Memory B cell (primary cell): ENCODE results near the gene MAST4.

Experiments
- ATAC-seq: fragments of 150-1000 bp; cut with Tn5 transposase; 2 replicates; pipeline ENCODE4 v1.10.0; 2021; ENCODE audit warnings: low read depth, mild to moderate bottlenecking, moderate library complexity
- DNase-seq, 2 donors: peaks; one replicate each; pipeline ENCODE4 v3.0.0; 2022; ENCODE audit warnings: low spot score in 2 of 2
- H3K27ac Mint-ChIP-seq: one replicate; pipeline ENCODE4 v1.8.0; 2022; ENCODE audit warnings: mild to moderate bottlenecking, moderate library complexity, mixed read lengths
- H3K27me3 Mint-ChIP-seq: one replicate; pipeline ENCODE4 v1.8.0; 2022; ENCODE audit warnings: mixed read lengths
- H3K36me3 Mint-ChIP-seq: one replicate; pipeline ENCODE4 v1.8.0; 2022; ENCODE audit warnings: mild to moderate bottlenecking, mixed read lengths
- H3K4me1 Mint-ChIP-seq: one replicate; pipeline ENCODE4 v1.8.0; 2022; ENCODE audit warnings: mixed read lengths
- H3K4me3 Mint-ChIP-seq: one replicate; pipeline ENCODE4 v1.8.0; 2022; ENCODE audit warnings: mild to moderate bottlenecking, moderate library complexity, mixed read lengths
- H3K9me3 Mint-ChIP-seq: one replicate; pipeline ENCODE4 v1.8.0; 2022; ENCODE audit warnings: mixed read lengths

MAST4 gene

DNA sequence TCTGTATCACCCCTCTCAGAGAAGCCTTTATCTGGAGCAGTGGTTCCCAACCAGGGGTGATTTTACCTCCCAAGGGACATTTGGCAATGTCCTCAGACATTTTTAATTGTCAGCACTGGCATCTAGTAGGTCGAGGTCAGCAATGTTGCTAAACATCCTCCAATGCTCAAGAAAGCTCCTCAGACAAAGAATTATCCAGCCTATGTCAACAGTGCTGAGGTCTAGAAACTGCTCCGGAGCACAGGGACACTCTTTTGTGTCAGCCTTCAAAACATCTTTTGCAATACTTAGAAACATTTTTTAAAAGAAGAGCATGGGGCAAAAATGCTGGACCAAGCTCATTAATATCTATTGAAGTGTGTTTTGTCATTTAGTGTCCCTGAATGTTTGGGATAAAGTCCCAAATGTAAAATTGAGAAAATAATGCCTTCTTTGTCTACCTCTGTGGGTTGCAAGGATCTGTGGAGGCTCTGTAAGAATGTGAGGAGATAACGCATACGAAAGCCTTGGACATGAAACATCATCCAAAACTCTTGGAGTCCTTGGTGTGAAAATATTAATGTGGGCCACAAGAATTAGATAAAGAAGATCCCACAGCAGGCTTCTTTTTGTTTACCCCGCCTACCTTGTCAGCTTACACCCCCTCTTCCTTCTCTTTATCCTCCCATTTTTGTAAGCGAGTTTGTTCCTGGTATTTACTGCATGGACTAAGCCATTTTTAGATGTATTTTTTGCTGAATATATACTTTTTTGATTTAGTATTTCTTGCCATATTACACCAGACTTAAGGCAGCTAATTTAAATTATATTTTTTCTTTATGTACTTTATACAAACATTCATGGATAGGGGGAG, 406.9 kb downstream of the MAST4 start:
- DNase-seq (no peak), ATAC-seq (no peak)
- Mint-ChIP-seq H3K36me3 (no peaks in the 10 kb centered on the region), H3K27ac (peak overlapping the region; percentile 96), H3K9me3 (no peaks in the 10 kb centered on the region), H3K4me3 (peak overlapping the region; percentile 96), H3K27me3 (no peaks in the 10 kb centered on the region), H3K4me1 (peaks cover 15% of the 10 kb centered on the region)

DNA sequence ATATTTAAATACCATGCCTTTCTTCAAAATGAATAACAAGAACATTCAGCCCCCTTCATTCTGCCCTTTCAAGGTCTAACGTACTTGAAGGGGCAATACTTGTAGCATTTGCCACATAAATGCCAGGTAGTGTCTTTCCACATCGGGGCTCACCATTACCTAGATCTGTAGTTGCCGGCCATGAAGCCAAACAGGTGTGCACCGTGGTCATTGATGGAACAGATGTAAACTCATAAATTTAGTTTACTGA, 407.4 kb downstream of the MAST4 start:
- no peak for ATAC-seq
- DNase-seq, result no peak
- Mint-ChIP-seq H3K36me3 (no peaks in the 10 kb centered on the region), H3K4me3 (peak overlapping the region; percentile 96), H3K27me3 (no peaks in the 10 kb centered on the region), H3K9me3 (no peaks in the 10 kb centered on the region), H3K27ac (peak overlapping the region; percentile 96), H3K4me1 (peaks cover 15% of the 10 kb centered on the region)

DNA sequence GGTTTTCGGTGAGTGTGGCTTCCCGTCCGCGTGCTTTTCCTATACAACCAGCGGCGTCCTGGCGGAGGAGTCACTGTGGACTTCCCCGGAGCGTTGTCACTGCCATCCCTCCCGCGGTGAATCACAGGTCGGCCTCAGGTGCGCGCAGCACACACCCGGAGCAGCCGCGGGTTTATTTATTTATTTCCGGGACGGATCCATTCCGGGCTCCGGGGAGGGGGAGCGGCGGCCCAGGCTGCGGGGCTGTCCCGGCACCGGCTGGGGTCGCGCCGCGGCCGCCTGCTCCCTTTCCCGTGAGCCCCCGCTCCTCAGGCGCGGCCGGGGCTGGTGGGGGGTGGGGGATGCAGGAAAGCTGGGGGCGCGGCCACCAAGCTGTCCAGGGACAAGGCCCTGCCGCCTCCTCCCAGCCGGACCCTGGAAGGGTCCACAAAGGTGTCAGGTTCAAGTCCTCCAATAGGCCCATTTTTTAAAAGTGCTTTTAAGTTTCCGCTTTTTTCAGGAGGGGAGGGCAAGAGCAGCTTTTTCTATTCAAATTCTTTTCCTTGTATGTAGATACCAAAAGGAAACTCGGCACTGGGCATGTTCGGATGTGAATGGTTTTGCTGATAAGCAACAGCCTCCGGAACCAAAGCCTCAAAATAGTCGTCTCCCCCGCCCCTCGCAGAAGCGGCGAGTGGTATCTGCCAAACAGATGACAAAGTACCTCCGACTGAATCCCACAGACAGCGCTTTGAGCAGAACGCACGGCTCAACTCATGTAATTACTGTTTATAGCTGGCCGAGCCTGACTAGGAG, 407.9 kb downstream of the MAST4 start:
- Mint-ChIP-seq H3K9me3 (no peaks in the 10 kb centered on the region), H3K4me1 (peaks cover 15% of the 10 kb centered on the region), H3K27ac (peak overlapping the region; percentile 96), H3K27me3 (no peaks in the 10 kb centered on the region), H3K4me3 (peak overlapping the region; percentile 96), H3K36me3 (no peaks in the 10 kb centered on the region)
- DNase-seq (peak; percentile 72), ATAC-seq (peak; percentile 86)

DNA sequence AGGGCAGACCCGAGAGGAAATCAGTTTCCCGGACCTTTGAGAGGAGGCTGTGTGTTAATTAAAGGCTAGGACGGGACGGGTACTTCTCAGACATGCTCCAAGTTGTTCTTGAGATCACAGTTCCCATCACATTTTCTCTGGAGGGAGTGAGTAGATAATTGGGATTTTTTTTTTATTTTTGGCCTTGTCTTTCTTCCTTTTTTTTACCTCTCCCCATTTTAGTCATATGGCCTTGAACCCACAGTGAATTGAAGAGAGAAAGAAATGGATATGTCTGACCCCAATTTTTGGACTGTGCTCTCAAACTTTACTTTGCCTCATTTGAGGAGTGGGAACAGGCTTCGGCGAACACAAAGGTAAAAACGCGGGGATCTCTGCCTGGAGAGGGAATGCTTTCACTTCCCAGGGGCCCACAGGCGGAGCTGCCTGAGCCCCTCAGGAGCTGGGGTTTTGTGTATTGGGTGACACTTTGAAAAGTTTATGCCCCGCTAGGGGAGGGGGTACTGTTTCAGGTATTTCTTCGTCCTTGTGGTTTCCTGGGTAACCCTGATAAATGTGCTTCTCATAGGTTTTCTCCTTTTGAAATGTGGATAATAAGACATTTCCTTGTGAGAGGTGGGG, 408.6 kb downstream of the MAST4 start:
- H3K27me3 Mint-ChIP-seq, result no peaks in the 10 kb centered on the region
- H3K4me3 Mint-ChIP-seq, result peak overlapping the region; percentile 96
- H3K36me3 Mint-ChIP-seq, result no peaks in the 10 kb centered on the region
- peak overlapping the region; percentile 96 for H3K27ac Mint-ChIP-seq
- peaks cover 15% of the 10 kb centered on the region for H3K4me1 Mint-ChIP-seq
- ATAC-seq (no peak), DNase-seq (no peak)
- no peaks in the 10 kb centered on the region for H3K9me3 Mint-ChIP-seq

DNA sequence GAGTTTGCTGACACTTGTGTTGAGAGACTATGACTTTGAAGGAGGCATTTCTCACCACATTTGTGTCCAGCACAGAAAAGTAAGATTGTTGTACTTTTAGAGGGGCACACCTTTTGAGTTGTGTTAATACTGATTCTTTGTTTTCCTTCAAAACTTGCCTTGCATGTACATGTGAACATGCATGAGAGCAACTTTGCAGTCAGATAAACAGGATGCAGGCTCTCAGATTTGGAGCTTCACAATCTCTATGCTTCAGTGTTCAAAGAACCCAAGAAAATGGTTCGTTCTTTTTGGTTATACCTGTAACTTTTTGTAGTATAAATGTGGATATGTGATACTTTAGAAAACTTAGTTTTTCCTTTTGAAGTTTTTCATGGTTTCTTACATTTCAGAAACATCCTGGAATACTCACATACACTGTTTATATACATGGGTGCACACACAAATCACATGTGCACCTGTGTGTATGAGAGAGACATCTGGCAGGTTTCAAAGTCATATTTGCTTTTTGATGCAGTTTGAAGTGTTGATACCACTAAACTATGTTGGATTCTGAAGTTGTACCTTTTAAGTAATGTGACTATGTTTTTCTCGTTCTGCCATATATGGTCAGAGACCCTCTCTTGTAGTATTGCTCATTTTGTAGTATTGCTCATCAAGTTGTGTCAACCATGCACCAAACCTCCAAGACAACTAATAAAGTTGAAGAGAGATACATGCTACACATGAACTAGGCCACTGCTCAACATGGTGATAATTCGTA, 409.7 kb downstream of the MAST4 start:
- no peaks in the 10 kb centered on the region for H3K36me3 Mint-ChIP-seq
- peaks cover 15% of the 10 kb centered on the region for H3K4me1 Mint-ChIP-seq
- H3K9me3 Mint-ChIP-seq, result no peaks in the 10 kb centered on the region
- ATAC-seq, result no peak
- no peak overlapping the region for H3K27ac Mint-ChIP-seq
- no peak overlapping the region for H3K4me3 Mint-ChIP-seq
- no peak for DNase-seq
- H3K27me3 Mint-ChIP-seq, result no peaks in the 10 kb centered on the region

DNA sequence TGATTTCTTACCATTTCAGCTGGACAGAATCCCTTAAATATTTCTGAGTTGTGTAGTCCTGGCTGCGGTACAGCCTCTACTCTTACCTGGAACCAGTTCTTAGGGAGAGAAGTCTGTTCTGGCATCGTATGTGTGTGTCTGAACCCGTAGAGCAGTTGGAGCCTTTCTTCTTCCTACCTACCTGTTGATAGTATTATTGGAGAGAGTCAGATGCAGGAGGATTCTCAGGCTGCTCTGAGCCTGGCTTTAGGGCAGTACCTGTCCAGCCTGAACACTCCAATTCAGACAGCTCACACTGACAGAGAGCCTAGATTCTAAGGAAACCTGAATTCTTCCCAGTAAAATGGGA, 410.3 kb downstream of the MAST4 start:
- no peaks in the 10 kb centered on the region for H3K27me3 Mint-ChIP-seq
- H3K4me1 Mint-ChIP-seq, result peaks cover 15% of the 10 kb centered on the region
- ATAC-seq, result no peak
- H3K4me3 Mint-ChIP-seq, result no peak overlapping the region
- H3K27ac Mint-ChIP-seq, result no peak overlapping the region
- no peaks in the 10 kb centered on the region for H3K9me3 Mint-ChIP-seq
- H3K36me3 Mint-ChIP-seq, result no peaks in the 10 kb centered on the region
- DNase-seq, result no peak

DNA sequence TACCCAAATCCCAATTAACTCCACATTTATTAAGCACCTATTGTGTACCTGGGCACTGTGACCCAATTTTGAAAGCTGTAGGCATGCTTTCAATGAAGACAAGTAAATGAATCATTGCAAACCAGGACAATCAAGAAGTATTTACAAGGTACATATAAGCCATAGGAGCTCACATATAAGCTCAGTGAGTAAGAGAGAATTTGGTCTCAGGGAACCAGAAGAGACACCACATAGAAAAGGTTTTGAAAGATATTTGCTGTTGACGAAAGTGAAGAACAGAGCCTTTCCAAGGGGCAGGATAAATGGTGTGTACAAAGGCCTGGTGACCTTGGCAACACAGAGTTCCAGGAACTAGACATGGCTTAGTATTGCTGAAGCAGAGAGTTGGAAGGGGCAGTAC, 412.8 kb downstream of the MAST4 start:
- H3K27ac Mint-ChIP-seq, result no peak overlapping the region

DNA sequence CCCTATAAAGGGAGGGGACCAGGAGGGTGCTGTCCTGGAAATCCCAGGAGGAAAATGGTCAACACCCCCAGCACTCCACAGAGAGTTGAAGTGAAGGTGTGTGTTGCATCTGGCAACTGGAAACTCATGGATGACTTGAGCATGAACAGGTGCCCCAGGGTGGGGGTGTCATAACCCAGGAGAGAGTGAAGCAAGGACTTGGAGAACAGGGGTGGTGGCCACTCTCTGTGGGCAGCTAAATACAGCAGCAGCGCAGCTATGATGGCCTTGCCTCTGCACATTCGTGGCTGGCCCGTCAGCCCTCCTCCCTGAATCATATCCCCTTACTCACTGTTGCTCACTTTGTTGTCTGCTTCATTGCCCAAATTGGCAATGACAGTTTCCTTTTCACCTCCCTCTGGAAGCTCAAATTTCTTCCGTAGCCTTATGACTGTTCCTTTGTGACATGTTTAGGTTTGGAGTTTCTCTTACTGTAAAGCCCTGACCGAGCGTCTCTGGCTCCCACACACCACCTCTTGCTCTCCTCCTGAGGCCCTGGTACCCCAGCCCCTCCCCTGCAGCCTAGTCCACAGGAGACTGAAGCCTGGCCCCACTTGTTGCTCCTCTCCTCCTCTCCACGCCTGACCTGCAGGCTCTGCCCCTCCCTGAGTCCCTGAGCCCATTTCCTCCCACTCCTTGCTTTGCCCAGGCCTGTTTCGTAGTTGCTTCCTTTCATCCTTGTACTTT, 414.7 kb downstream of the MAST4 start:
- Mint-ChIP-seq H3K27me3 (no peaks in the 10 kb centered on the region), H3K9me3 (no peaks in the 10 kb centered on the region), H3K4me3 (no peak overlapping the region), H3K27ac (no peak overlapping the region), H3K36me3 (peaks cover 2% of the 10 kb centered on the region), H3K4me1 (peaks cover 4% of the 10 kb centered on the region)
- ATAC-seq, result no peak
- DNase-seq, result no peak

More for the DNA sequence above, 412.8 kb downstream of the MAST4 start:
- Mint-ChIP-seq H3K4me1 (peaks cover 15% of the 10 kb centered on the region), H3K27me3 (no peaks in the 10 kb centered on the region), H3K4me3 (no peak overlapping the region), H3K36me3 (peaks cover 2% of the 10 kb centered on the region), H3K9me3 (no peaks in the 10 kb centered on the region)
- DNase-seq (no peak), ATAC-seq (no peak)

DNA sequence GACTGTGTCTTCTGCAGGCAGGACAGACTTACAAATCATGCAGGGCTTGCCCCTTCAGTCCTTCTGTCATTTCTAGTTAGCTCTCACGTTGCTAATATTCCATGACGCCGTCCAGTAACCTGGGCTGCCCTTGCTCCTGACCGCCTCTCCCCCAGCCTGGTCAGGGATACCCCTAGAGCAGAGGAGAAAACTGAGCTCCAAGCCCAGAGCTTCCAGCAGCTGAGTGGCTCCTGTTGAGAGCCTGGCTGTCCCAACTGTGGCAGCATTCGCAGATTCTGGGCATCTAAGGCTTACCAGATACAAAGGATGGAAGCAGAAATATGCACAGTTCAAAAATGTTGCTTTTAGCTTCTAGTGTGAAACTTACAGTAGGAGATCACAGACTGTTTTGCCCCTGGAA, 415.2 kb downstream of the MAST4 start:
- no peak overlapping the region for H3K4me3 Mint-ChIP-seq
- H3K27ac Mint-ChIP-seq, result no peak overlapping the region

DNA sequence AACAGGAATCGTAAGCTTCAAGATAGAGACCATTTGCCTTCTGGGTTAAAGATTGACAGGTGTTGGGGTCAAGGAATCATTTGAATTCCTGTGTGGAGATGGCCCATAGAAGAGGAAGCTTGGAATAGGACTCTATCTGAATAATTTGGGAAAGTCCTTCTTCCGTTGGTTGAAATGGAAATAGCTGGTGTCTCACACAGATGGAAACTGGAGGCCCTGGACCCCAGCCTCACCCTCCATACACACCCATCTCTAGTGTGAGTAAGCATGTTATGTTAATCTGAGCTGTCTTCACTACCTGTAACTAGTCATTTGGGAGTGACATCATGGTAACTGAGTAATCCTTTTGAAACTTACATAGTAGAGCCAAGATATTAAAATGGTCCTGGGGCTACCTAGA, 416.0 kb downstream of the MAST4 start:
- Mint-ChIP-seq H3K27ac (no peak overlapping the region), H3K4me1 (peaks cover 2% of the 10 kb centered on the region), H3K36me3 (peaks cover 2% of the 10 kb centered on the region), H3K4me3 (no peak overlapping the region), H3K9me3 (no peaks in the 10 kb centered on the region), H3K27me3 (no peaks in the 10 kb centered on the region)
- ATAC-seq (no peak), DNase-seq (no peak)

More for the DNA sequence above, 415.2 kb downstream of the MAST4 start:
- ATAC-seq (no peak), DNase-seq (no peak)
- no peaks in the 10 kb centered on the region for H3K27me3 Mint-ChIP-seq
- peaks cover 2% of the 10 kb centered on the region for H3K36me3 Mint-ChIP-seq
- peaks cover 4% of the 10 kb centered on the region for H3K4me1 Mint-ChIP-seq
- H3K9me3 Mint-ChIP-seq, result no peaks in the 10 kb centered on the region

DNA sequence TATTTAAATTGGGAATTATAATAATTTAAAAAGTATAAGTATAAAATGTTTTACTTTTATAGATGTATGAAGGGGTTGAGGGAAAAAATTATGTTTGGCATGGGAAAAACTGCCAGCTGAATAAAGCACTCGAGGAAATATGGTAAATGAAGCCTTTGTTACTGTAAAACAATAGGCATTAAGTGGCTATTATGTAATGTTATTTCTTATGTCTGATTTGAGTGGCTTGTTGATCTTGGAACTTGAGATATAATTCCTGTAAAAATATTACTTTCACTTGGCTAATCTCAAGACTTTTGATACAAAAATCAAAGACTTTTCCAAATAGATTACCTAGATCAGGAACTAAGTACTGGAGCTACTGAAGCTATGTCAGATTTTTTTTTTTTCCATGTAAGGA, 417.5 kb downstream of the MAST4 start:
- Mint-ChIP-seq H3K36me3 (peaks cover 2% of the 10 kb centered on the region), H3K9me3 (no peaks in the 10 kb centered on the region), H3K27me3 (no peaks in the 10 kb centered on the region), H3K27ac (no peak overlapping the region), H3K4me1 (no peaks in the 10 kb centered on the region), H3K4me3 (no peak overlapping the region)
- no peak for ATAC-seq
- no peak for DNase-seq

DNA sequence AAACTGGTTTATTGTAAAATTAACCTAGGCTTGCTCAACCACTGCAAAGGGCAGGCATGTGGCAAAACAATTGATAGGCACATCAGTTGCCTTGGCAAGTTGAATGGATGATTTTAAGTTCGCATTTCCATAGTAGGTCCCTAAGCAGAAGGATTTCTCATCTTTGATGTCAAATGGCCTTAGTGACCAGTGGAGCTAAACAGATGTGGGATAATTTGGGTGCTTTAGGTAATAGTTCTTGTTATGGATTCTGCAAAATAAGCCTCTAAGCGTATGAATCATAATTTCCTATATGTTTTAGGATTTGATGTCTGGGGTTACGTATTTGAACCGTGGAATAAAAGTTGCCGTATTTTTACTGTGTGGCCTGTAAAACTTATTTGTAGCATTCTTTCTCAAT, 418.0 kb downstream of the MAST4 start:
- no peaks in the 10 kb centered on the region for H3K9me3 Mint-ChIP-seq
- ATAC-seq (no peak), DNase-seq (no peak)
- H3K4me1 Mint-ChIP-seq, result no peaks in the 10 kb centered on the region
- H3K27me3 Mint-ChIP-seq, result no peaks in the 10 kb centered on the region
- no peak overlapping the region for H3K4me3 Mint-ChIP-seq
- no peak overlapping the region for H3K27ac Mint-ChIP-seq
- H3K36me3 Mint-ChIP-seq, result peaks cover 2% of the 10 kb centered on the region

DNA sequence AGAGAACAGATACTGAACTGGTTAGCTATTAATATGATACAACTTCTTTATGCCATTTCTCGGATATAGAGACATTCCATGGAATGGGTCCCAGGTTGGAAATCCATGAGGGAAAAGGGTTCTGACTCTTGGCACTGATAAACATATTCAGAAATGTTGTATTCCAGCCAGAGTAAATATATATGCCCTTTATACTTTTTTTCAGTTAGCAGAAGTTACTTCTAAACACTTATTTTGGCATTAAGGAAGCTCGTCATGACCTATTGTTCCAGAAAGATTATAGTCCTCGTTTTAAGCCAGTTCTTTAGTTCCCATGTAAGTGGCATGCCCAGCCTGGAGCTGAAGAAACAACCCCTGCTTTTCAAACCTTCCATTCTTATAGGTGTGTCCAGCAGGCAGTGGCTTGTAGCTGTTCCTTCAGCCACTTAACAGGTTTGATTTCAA, 418.8 kb downstream of the MAST4 start:
- no peaks in the 10 kb centered on the region for H3K9me3 Mint-ChIP-seq
- H3K27ac Mint-ChIP-seq, result no peak overlapping the region
- DNase-seq, result no peak

More for the DNA sequence above, 418.8 kb downstream of the MAST4 start:
- Mint-ChIP-seq H3K36me3 (peaks cover 2% of the 10 kb centered on the region), H3K27me3 (no peaks in the 10 kb centered on the region), H3K4me1 (no peaks in the 10 kb centered on the region), H3K4me3 (no peak overlapping the region)
- ATAC-seq, result no peak
